Measurements from ENCODE around the gene XYLT1.

The XYLT1 gene

DNA sequence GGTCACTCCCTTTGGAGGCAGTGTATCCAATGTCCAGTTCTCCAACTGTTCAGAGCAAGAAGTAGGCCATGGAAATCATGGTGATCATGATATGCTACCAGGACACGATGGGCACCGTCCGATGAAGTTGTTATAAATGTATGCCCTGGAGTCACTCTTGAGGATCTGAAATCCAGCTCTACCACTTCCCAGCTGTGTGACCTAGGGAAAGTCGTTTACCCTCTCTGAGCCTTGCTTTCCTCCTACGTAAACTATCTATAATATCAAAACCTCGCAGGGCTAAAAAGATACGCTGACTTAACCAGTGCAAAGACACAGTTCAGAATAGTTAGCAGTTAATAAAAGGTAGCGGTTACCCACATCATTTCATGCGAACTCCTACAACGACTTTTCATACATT lies 194.2 kb downstream of the XYLT1 start:
- DNase-seq, result no peak

DNA sequence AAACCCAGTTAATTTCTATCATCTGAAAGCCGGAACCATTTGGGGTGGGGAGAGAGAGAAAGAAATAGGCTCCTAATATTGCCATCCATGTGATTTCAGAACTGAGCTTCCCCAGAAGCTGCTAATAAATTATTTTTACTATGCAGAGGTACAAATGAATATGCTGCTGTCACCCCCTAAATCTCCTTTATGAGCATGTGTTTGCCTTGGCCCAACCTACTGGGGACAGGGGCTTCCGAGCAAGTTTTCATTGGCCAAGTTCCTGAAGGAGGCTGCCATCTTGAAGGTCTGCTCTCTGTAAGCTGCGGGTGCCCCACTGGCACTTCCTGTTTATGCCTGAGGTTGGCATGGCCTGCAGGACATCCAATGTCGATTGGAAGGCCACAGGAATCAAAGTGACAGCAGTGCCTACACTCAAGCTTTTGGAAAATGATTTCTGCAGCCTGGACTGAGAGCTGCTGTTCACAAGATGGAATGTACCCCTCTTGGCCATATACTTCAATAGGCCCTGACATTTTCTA lies 194.7 kb downstream of the XYLT1 start:
- no peak for DNase-seq

DNA sequence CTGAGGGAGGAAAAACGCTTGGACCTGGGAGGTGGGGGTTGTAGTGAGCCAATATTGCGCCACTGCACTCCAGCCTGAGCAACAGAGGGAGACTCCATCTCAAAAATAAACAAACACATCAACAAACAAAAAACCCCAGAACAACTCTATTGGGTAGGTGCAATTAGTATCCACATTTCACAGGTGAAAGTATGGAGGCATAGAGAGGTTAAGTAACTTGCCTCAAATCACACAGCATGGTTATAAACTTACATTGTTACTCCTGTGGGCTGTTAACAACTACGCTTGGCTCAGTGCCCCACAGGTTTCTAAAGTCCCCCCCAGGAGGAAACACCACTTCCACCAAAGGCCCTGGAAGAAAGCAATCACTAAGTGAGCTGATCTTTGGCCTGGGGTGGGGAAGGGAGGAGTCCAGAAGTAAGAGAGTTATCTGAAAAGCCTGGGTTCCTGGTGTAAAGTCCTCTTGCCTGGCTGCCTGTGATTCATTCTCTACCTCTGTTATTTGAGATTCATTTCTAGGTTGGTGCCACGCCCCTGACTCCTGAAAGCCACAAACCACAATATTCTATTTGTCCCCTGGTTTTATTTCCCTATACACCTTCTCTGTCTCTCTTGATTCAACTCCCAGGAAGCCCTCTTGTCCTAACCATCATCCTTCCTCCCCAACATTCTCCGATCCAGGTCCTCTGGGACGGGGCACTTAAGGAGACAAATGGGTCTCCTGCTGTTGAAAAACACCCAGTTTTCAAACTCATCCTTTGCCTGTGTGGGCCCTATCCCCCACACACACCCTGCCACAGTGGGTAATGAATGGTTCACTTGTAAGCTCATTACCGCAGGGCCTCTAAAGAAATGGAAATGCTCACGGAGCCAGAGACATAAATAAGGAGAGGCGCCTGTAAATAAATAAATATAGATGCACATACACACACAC lies 195.4 kb downstream of the XYLT1 start:
- DNase-seq, result no peak

DNA sequence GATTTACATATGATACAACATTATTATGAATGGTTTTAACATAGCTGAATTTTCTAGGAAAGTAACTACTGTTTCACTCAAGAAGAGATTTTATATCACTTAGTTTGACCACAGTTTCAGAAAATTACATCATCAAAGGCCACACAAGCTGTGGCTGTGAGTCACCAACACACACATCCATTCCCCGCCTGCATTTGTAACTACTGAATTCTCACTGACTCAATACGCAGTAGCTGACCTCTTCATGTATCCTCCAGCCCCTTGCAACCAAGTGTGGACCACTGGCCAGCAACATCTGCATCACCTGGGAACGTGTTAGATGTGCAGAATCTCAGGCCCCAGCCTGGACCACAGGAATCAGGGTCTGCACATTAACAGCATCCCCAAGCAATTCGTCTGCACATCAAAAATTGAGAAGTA lies 197.6 kb downstream of the XYLT1 start:
- DNase-seq, result no peak

DNA sequence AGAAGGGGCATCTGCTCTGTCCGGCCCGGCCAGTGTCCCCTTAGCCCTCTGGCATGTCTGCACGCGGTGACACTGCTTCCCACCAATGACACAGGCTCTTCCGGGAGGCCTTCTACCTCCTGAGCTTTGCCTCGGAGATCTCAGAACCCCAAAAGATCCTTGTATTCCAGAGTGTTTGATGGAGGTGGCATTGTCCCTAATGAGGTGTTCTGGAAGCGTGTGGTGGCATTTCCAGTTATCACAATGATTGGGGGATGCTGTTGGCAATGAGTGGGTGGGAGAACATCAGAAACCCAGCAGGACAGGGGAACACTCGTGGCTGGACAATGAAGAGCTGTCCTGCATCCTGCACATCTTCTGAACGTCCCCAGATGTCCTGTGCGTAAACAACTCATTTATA lies 198.0 kb downstream of the XYLT1 start:
- no peak for DNase-seq

DNA sequence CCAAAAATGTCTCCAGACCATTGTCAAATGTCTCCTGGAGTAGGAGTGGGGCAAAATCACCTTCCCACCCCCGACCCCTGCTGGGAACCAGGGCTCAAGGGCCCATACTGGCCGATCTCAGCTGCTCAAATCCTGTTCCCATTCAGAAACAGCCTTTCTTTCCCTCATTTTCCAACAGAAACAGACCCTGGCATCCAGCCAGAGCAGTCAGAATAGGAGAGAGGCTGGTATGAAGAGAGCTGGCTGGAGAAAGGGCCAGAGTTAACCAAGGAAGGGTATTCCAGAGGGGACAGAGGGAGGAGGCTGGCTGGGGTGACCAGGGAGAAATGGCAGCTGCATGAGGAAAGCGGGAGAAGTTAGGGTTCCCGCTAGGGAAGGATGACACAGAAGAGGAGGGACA lies 199.1 kb downstream of the XYLT1 start:
- no peak for DNase-seq

DNA sequence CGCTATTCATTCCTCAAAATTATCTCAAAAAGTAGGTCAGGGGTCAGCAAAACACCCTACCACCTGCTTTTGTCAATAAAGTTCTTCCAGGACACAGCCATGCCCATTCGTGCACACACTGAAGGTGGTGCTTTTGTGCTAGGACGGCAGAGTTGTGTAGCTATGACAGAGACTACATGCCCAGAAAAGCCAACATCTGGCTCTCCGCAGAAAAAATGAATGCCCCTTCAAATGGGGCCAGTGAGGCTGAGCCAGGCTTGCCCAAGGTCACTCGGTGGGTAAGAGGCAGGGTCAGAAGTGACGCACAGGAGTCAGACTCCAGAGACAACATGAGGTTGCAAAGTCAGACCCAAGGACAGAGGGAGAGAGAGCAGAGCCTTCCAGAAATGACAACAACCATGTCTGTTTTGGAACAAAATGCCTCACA lies 200.1 kb downstream of the XYLT1 start:
- DNase-seq, result no peak

DNA sequence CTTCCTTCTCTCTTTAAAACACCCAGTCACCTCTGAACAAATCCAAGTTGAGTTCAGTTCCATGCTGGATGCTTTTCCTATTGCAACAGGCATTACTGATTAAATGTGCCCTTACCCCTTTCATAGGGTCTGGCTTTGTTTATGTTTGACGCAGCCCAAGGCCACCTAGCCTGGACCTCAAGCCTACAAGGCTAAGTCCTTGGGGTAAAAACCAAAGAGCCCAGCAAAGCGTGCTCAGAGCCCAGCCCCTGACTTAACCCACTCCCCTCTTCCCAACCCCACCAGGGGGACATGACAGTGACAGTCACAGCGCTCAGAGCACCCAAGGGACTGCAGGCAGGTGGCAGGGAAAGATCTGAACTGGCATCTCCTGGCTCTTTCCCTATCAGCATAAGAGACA lies 200.6 kb downstream of the XYLT1 start:
- DNase-seq, result no peak

DNA sequence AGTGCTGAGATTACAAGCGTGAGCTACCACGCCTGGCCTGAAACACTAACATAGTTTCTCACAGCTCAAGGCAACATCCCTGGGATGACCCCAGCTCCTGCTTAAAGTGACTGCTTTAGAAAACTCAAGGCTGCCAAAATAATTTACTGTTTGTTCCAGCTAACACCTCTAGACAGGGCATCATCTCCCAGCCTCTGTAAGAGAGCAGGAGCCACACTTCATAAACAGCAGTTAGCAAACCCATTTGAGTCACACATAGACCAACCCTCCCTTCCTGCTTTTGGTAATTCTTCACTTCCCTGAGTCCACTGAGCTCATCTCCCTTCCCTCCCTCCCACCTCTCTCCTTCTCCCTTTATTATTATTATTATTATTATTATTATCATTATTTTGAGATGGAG lies 201.3 kb downstream of the XYLT1 start:
- no peak for DNase-seq

DNA sequence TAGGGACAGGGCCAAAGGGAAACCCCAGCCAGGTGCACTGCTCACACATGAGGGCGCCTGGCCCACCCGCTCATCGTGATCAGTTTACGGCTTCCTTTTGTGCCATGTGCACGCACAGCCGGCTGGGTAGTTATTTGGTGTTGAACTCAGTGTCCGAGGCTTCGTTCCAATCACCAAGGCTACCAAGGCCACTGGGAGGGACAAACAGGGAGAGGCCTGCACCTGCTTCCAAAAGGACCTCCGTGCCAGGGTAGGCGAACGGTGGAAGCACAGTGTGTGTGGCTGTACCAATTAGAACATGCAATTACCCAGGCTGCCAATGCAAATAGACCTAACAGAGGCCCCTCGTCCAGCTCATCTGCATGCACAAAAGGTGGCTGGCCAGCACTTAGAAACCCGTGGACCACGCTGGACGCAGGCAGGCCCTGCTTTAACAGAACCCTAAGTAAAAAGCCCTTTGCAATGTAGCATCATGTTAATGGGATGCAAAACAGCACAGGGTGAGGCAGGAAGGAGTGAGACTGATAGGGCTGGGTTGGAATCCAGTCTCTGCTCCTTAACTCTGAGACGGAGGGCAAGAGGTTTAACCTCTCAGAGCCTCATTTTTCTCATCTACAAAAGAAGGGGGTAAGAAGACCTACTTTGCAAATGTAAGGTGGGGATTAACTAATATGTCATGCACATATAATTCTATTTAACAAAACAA lies 204.0 kb downstream of the XYLT1 start:
- no peak for DNase-seq

DNA sequence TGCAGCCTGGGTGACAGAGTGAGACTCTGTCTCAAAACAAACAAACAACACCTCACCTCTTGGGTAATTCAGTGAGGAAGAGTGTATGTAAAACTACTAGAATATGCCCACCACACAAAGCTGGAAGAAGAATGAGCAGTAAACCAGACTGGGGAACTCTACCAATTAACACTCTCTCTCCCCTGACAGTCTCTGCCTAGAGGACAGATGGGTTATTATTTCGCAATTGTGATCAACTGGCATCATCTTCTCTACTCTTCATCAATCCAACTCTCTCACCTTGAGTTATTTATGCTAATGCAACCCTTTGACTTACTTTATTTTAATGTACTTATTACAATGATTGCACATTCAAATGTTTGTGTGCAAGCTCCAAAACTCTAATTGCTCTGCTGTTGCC lies 205.6 kb downstream of the XYLT1 start:
- DNase-seq, result no peak

DNA sequence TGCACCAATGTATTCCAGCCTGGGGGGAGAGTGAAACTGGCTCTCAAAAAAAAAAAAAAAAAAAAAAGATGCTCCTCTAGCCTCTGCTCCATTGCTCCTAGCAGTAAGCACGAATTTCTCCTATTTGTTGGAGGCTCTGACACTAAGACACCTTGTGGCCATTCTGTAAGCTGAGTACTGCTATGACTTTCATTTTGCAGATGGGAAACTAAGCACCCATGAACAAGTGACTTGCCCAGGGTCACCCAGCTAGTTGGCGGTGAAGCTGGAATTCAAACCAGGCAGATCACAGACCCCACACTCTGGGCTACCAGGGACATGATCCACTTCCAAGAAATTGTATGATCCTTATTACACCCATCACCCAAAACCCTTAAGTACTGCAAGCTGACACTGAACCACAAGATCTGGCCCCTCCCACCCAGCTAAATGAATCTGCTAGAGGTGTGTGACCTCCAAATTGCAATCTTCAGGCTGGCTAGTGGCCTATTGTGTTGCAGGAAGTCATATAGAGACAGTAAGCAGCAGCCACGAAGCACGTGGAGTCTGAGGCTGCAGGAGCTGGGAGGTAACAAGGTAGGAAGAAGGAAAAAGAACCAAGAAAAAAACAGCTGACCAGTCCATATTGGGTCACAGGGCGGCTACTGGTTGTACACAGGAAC lies 209.4 kb downstream of the XYLT1 start:
- no peak for DNase-seq

DNA sequence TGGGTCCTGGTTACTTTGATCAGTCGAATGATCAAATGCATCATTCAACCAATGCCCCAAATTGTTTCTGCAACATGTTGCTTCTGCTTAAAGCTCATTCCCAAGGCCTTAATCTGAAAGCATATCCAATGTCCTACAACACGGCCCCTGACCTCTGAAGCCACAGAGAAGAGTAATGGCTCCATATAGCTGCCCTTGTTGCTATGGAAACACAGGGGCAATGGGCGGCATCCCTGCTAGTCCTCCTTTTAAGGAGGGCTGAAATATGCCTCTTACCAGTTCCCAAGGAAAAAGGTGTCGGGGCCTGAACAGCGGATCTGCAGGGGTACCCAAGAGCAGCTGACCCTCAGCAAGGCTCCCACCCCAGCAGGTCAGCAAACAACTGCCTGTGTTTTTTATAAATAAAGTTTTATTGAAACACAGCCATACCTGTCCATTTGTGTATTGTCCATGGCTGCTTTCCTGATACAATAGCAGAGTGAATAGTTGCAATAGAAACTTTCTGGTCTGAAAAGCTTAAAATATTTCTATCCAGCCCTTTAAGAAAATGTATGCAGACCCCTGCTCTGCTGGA lies 210.4 kb downstream of the XYLT1 start:
- no peak for DNase-seq

DNA sequence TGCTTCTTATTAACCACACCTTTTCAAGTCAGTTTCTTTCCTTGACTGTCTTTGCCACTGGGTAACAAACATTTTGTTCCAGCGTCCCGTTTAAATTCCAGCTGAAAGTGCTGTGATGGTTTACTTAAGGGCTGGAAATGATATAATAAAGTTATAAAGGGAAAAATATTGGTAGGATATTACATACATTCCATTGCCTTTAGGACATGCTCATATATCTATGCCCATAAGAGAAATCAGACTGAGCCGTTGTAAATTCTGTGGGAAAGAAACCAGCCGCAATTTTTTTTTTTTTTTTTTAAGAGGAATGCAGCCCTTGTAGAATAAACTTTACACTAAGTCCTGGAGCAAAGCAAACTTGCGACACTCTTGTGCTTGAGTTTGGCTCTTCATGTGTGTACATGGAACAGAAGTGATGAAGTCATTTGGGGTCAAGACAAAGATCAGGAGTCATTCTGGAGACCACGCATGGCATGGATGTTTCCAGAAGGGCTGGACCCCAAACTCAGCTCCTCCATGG lies 210.9 kb downstream of the XYLT1 start:
- DNase-seq, result no peak

DNA sequence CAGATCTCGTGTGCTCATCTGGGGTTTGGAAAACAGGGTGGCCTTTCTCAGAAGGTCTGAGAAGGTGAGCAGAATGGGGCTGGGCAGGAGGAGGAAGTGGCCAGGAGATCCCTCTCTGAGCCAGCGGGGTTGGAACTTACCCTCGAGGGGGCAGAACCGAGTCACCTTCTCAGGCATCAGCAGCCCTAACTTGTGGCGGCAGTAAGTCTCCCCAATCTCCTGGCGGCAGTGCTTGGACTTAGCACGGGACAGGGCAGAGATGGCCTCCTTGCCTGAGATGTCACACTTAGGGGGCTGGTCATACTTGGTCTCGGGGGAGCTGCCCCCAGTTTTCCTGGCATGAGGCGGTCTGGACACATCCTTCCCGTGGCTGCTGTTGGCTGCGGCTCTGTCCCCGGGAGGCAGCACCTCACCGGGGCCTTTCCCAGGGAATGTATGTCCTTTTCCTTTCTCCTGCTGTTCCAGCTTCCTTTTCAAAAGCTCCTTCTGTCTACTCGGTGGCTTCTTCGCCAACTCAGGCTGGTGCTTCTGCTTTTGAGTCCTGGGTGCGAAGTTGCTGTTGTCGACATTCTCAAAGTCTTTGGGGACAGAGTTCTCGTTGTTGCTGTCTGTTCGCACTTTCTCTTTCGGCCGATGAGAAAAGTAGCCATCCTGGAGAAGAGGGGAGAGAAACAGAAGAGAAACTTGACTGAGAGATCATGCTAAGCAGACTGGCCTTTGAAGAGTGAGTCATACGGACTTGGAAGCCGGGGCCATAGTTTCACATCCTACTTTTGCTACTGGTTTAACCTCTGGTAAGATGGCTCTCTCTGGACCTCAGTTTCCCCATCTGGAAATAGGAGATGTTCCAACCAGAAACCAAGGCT lies 211.7 kb downstream of the XYLT1 start:
- DNase-seq, result no peak

DNA sequence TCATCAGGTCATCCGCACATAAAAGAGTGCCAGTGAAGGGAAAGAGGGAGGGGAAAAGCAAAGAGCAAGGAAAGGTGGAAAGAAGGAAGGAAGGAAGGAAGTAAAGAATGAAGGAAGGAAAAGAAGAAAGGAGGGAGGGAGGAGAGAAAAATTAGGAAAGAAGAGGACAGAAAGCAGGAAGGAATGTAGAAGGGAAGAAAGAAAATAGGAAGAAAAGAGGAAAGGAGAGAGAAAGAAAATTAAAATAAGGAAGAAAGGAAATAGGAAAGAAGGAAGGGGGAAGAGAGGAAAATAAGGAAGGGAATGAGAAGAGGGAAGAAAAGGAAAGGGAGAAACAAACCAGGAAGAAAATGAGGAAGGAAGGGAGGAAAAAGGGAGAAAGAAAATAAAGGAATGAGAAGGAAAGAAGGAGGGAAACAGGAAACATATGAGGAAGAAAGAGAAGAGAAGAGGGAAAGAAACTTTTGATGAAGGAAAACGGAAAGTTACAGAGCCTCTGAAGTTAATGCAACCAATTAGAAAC lies 212.6 kb downstream of the XYLT1 start:
- DNase-seq, result no peak

DNA sequence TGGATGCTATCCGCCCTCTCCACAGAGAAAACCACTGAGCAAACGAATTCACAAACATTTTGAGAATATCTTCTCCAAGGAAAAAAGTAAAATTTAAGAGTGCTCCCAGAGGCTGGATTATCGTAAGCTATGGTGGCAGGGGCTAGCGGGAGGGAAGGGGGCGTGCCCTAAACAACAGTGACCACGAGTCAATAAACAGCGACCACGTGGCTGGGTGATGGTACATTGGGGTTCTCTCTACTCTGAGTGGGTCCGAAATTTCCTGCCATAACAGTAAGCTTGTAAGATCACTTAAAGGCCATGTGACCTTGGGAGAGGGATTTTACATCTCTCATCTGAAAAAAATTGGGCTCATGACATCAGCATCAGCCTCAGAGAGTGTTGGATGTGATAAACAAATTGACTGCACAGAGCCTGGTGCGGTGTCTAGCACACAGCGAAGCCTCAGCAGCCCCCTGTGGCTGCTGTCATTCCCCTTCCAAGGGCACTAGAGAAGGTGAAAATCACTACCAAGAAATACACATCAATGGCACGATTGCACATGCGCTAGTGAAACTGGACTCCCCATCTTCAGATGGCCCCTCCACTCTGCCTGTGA lies 213.2 kb downstream of the XYLT1 start:
- DNase-seq, result no peak

DNA sequence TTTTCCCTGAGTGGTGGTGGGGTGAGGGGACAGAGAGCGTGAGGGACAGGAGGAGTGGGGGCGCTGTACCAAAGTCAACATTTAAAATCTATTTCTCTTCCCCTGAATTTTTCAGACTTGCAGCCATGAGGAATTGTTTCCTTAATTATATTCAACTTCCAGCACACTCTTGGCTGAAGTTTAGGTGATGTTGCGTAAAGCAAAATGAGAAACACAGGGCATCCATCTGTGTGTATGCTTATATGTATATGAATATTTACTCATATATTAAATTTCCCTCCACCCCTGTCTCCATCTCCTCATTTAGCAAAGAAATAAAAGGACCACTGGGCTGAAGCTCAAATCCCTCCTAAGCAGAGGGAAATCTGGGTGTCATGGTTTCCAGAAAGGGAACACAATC lies 218.1 kb downstream of the XYLT1 start:
- DNase-seq, result no peak

DNA sequence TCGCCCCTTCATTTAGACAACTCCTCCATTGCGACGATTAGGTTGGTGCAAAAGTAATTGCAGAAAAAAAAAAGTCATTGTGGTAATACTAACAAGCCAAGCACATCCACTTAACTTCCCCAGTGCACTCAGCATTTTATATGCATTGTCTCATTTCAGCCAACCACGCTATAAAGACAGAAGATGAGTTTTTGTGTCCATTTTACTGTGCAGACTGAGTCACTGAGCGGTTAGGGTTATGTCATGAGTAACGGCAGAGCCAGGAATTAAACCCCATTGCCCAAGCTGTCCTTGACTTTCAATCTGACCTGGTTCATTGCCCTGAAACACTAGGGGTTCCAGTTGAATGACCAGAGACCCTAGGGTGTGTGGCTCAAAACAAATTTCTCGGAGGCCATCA lies 218.7 kb downstream of the XYLT1 start:
- no peak for DNase-seq

DNA sequence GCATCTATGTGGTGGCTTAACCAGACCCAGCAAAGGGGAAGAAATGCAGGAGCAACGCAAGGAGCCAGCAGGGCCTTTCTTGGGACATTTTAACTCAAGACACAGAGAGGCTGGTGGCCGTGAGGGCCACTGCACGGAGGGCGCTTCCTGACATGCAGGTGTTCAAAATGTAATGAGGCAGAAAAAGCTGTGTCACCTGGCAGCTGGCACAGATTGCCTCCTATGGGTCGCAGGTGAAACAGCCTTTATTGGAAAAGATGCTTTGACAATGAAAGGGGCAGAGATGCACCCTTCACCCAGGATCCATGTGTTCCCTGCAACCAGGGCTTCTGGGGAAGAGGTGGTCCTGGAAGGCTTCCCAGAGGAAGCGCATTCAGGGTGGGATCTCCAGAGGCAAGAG lies 219.3 kb downstream of the XYLT1 start:
- no peak for DNase-seq

All from activated naive CD4-positive, alpha-beta T cell (primary cell).